Measurements from ENCODE around the gene ACOT12. TPM values are rescaled to one million over a fixed set of nuclear protein-coding genes. Genes with fewer than 3 reads are reported as not detected.

ACOT12 gene
- total RNA-seq, 1 donor from 2014 or later = not detected

- no peak for DNase-seq (ENCODE audit: low spot score)
- Mint-ChIP-seq H3K9me3 (ENCODE audit: low read depth) (no peaks in the 10 kb centered on the region), H3K36me3 (ENCODE audit: low read depth) (peaks cover 24% of the 10 kb centered on the region), H3K27me3 (ENCODE audit: low read depth) (no peaks in the 10 kb centered on the region), H3K27ac (ENCODE audit: unreplicated experiment) (no peak overlapping the region), H3K4me1 (ENCODE audit: low read depth) (peaks cover 5% of the 10 kb centered on the region), H3K4me3 (ENCODE audit: unreplicated experiment) (no peak overlapping the region)
- TF ChIP-seq CTCF (IDR thresholded peaks at IDR 0.05) = no peak
These were observed 77.4 kb downstream of the ACOT12 start for GRCh38 chr5:81316571-81316970.

GRCh38 chr5:81315830-81316229, 78.1 kb downstream of the ACOT12 start:
- no peak for DNase-seq (ENCODE audit: low spot score)
- Mint-ChIP-seq H3K27me3 (ENCODE audit: low read depth) (no peaks in the 10 kb centered on the region), H3K9me3 (ENCODE audit: low read depth) (no peaks in the 10 kb centered on the region), H3K4me1 (ENCODE audit: low read depth) (peaks cover 5% of the 10 kb centered on the region), H3K27ac (ENCODE audit: unreplicated experiment) (no peak overlapping the region), H3K36me3 (ENCODE audit: low read depth) (peaks cover 29% of the 10 kb centered on the region), H3K4me3 (ENCODE audit: unreplicated experiment) (no peak overlapping the region)
- no peak for TF ChIP-seq CTCF (IDR thresholded peaks at IDR 0.05)

- Mint-ChIP-seq H3K4me3 (ENCODE audit: unreplicated experiment) (no peak overlapping the region), H3K4me1 (ENCODE audit: low read depth) (peaks cover 5% of the 10 kb centered on the region), H3K27ac (ENCODE audit: unreplicated experiment) (no peak overlapping the region), H3K9me3 (ENCODE audit: low read depth) (no peaks in the 10 kb centered on the region), H3K36me3 (ENCODE audit: low read depth) (peaks cover 32% of the 10 kb centered on the region), H3K27me3 (ENCODE audit: low read depth) (no peaks in the 10 kb centered on the region)
- no peak for TF ChIP-seq CTCF (IDR thresholded peaks at IDR 0.05)
- no peak for DNase-seq (ENCODE audit: low spot score)
These were observed 78.6 kb downstream of the ACOT12 start for GRCh38 chr5:81315336-81315735.

- Mint-ChIP-seq H3K4me3 (ENCODE audit: unreplicated experiment) (no peak overlapping the region), H3K27ac (ENCODE audit: unreplicated experiment) (no peak overlapping the region), H3K27me3 (ENCODE audit: low read depth) (no peaks in the 10 kb centered on the region), H3K36me3 (ENCODE audit: low read depth) (peaks cover 33% of the 10 kb centered on the region), H3K4me1 (ENCODE audit: low read depth) (peaks cover 5% of the 10 kb centered on the region), H3K9me3 (ENCODE audit: low read depth) (no peaks in the 10 kb centered on the region)
- no peak for DNase-seq (ENCODE audit: low spot score)
- TF ChIP-seq CTCF (IDR thresholded peaks at IDR 0.05) = no peak
These were observed 79.4 kb downstream of the ACOT12 start for GRCh38 chr5:81314581-81314980.

- Mint-ChIP-seq H3K4me3 (ENCODE audit: unreplicated experiment) (no peak overlapping the region), H3K36me3 (ENCODE audit: low read depth) (peaks cover 36% of the 10 kb centered on the region), H3K9me3 (ENCODE audit: low read depth) (no peaks in the 10 kb centered on the region), H3K27ac (ENCODE audit: unreplicated experiment) (no peak overlapping the region), H3K27me3 (ENCODE audit: low read depth) (no peaks in the 10 kb centered on the region), H3K4me1 (ENCODE audit: low read depth) (peaks cover 5% of the 10 kb centered on the region)
- TF ChIP-seq CTCF (IDR thresholded peaks at IDR 0.05) = no peak
- no peak for DNase-seq (ENCODE audit: low spot score)
These were observed 80.2 kb downstream of the ACOT12 start for GRCh38 chr5:81313686-81314085.

Measured in chondrocyte (in vitro differentiated cells).